ENCODE results near the gene RNPS1. TPM values are rescaled to one million over a fixed set of nuclear protein-coding genes. Genes with fewer than 3 reads are reported as not detected.
"Not testable (repeated sequence)": the region's sequence is repeated elsewhere in the genome, so short reads cannot be mapped to it uniquely, and the experiment has no call there.

Gene RNPS1
- total RNA-seq, 4 donors from 2014 or later = 127 to 158 (median 141) TPM

GRCh38 chr16:2273484-2273883 lies 5.6 kb upstream of the RNPS1 start:
- Histone ChIP-seq H3K4me1 (peaks cover 7 to 11% of the 10 kb centered on the region in 2 donors), H3K36me3 (peaks cover 3 to 18% of the 10 kb centered on the region in 2 donors), H3K27me3 (no peaks in the 10 kb centered on the region), H3K9me3 (no peaks in the 10 kb centered on the region), H3K27ac (no peak overlapping the region), H3K4me3 (replicated peaks in 1 of 3) (no peak overlapping the region)
- no peak for DNase-seq
- intact Hi-C loops (cut with DNase I) = no loop called here
- WGBS, 2 donors = 87 to 94% methylated on average over 5 to 6 of the region's 16 CpGs
- TF ChIP-seq POLR2A (IDR thresholded peaks at IDR 0.05) = no peak
- TF ChIP-seq CTCF (IDR thresholded peaks at IDR 0.05) = no peak

GRCh38 chr16:2271848-2272461 lies 4.0 kb upstream of the RNPS1 start:
- intact Hi-C loops (cut with DNase I) = no loop called here
- no peaks in the 10 kb centered on the region for H3K27me3 ChIP-seq
- peaks cover 7 to 11% of the 10 kb centered on the region in 2 donors for H3K4me1 ChIP-seq
- TF ChIP-seq POLR2A (IDR thresholded peaks at IDR 0.05) (no peak), CTCF (IDR thresholded peaks at IDR 0.05) (no peak)
- no peak overlapping the region for H3K4me3 ChIP-seq (replicated peaks in 1 of 3)
- WGBS, 2 donors = 93% methylated on average over 5 of the region's 14 CpGs; no CpG with 5 or more reads in 1 of the 2 donors
- no peak overlapping the region for H3K27ac ChIP-seq
- H3K36me3 ChIP-seq = peaks cover 3 to 11% of the 10 kb centered on the region in 2 donors
- no peak for DNase-seq
- no peaks in the 10 kb centered on the region for H3K9me3 ChIP-seq

- Histone ChIP-seq H3K4me3 (replicated peaks in 1 of 3) (no peak overlapping the region), H3K36me3 (peaks cover 0 to under 1% of the 10 kb centered on the region in 2 donors), H3K9me3 (no peaks in the 10 kb centered on the region), H3K4me1 (peaks cover 11 to 16% of the 10 kb centered on the region in 2 donors), H3K27me3 (no peaks in the 10 kb centered on the region), H3K27ac (no peak overlapping the region)
- intact Hi-C loops (cut with DNase I) = no loop called here
- WGBS, 2 donors = 66 to 85% methylated on average over 6 to 9 of the region's 15 CpGs
- no peak for TF ChIP-seq POLR2A (IDR thresholded peaks at IDR 0.05)
- no peak for TF ChIP-seq CTCF (IDR thresholded peaks at IDR 0.05)
- DNase-seq = no peak
Observed at GRCh38 chr16:2270588-2271470, 2.9 kb upstream of the RNPS1 start.

- no peak overlapping the region for H3K27ac ChIP-seq
- H3K4me3 ChIP-seq (replicated peaks in 1 of 3) = no peak overlapping the region
- TF ChIP-seq CTCF (IDR thresholded peaks at IDR 0.05) (no peak), POLR2A (IDR thresholded peaks at IDR 0.05) (no peak)
- WGBS, 2 donors = 90 to 92% methylated on average over 8 to 9 of the region's 9 CpGs
- peaks cover 11 to 16% of the 10 kb centered on the region in 2 donors for H3K4me1 ChIP-seq
- intact Hi-C loops (cut with DNase I) = no loop called here
- H3K9me3 ChIP-seq = no peaks in the 10 kb centered on the region
- H3K36me3 ChIP-seq = no peaks in the 10 kb centered on the region
- H3K27me3 ChIP-seq = no peaks in the 10 kb centered on the region
- DNase-seq = no peak
Observed at GRCh38 chr16:2270070-2270462, 2.1 kb upstream of the RNPS1 start.

- WGBS, 2 donors = 0% methylated on average over 14 to 16 of the region's 54 CpGs
- peak overlapping the region; percentile 30 to 85 (median 51) for H3K4me3 ChIP-seq (replicated peaks in 1 of 3)
- H3K4me1 ChIP-seq = peaks cover 11 to 16% of the 10 kb centered on the region in 2 donors
- intact Hi-C loops (cut with DNase I) = loop anchor here (10.0 kb wide), 1 partner anchor 157 kb away; the partner anchor contains the start of gene CCNF
- peak overlapping the region; percentile 88 to 97 (median 95) for H3K27ac ChIP-seq
- not testable (repeated sequence) for H3K27me3 ChIP-seq, DNase-seq, H3K9me3 ChIP-seq
- peaks cover 5 to 15% of the 10 kb centered on the region in 2 donors for H3K36me3 ChIP-seq
Observed at GRCh38 chr16:2267505-2267912, 417 bp downstream of the RNPS1 start.

- WGBS, 2 donors = 8 to 13% methylated on average over 2 to 7 of the region's 12 CpGs
- peak overlapping the region in 2 of 3 donors; percentile 51 to 85 for H3K4me3 ChIP-seq (replicated peaks in 1 of 3)
- peaks cover 11 to 16% of the 10 kb centered on the region in 2 donors for H3K4me1 ChIP-seq
- peaks cover 12 to 21% of the 10 kb centered on the region in 2 donors for H3K36me3 ChIP-seq
- H3K9me3 ChIP-seq, H3K27ac ChIP-seq, DNase-seq, H3K27me3 ChIP-seq: not testable (repeated sequence)
- intact Hi-C loops (cut with DNase I) = loop anchor here (10.0 kb wide), 1 partner anchor 158 kb away; the partner anchor contains the start of gene CCNF
Observed at GRCh38 chr16:2266887-2267286, 1.0 kb downstream of the RNPS1 start.

GRCh38 chr16:2263026-2263425 lies 4.9 kb downstream of the RNPS1 start:
- H3K27ac ChIP-seq; DNase-seq; H3K9me3 ChIP-seq; H3K4me1 ChIP-seq; H3K27me3 ChIP-seq; H3K4me3 ChIP-seq (replicated peaks in 1 of 3): not testable (repeated sequence)
- intact Hi-C loops (cut with DNase I) = loop anchor here (5.0 to 10.0 kb wide), 2 partner anchors 66 to 162 kb away; partner anchors contain the start of genes CASKIN1 and CCNF
- peaks cover 38 to 51% of the 10 kb centered on the region in 2 donors for H3K36me3 ChIP-seq
- 81 to 90% methylated on average over 11 to 14 of the region's 14 CpGs for WGBS, 2 donors

Measured in thyroid gland (tissue), 4 donors.